Measurements from ENCODE around the gene CENPP.

Gene CENPP

DNA sequence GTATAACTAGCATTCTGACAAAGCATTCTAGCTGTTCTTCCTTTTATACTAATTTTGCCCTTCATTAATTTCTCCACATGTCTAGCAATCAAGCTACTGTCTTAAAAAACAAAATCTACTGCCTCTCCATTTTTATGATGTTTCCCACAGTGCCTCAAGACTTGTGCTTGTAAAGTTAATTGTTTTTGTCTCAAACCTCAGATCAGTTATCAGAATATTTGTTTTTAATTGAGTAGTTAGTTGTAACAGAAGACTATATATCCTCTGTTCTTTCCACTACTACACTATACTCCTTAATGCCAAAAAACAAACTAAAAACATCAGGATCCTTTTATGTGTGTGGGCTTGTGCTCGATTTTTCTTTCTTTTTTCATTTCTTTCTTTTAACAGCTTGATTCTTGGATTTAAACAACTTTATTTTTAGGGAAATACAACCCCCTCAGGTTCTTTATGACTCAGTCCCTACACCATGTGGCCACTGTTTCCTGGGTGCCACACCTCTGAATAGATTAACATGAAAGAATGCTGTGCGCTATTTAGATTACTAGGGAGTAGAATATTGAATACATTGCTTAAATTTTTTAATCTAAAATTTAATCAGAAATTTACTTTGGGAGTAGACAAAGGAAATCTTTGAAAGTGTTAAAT, 155.4 kb downstream of the CENPP start:
- DNase-seq (ENCODE audit: low spot score) = no peak

DNA sequence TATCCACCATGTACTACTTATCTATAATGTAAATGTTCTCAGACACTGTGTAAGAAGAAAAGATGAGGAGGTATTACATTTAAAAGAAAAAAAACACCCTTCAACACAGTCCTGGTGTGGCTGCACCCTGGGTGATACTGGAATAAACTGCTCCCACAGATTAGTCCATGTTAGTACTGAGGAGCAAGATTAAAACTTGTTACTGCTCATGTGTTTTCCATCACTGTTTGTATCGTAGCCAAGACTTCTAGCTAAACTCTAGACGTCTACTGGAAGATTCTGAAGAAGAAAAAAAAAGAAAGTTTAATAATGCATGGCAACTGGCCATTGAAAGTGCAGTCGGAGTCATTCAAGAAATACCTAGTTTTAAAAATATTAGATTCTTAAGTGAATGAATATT, 156.6 kb downstream of the CENPP start, which contains the start of gene ASPN:
TSS of gene ASPN (minus strand) at position 178 of the 400 bp plus-strand sequence.
- no peak for DNase-seq (ENCODE audit: low spot score)

DNA sequence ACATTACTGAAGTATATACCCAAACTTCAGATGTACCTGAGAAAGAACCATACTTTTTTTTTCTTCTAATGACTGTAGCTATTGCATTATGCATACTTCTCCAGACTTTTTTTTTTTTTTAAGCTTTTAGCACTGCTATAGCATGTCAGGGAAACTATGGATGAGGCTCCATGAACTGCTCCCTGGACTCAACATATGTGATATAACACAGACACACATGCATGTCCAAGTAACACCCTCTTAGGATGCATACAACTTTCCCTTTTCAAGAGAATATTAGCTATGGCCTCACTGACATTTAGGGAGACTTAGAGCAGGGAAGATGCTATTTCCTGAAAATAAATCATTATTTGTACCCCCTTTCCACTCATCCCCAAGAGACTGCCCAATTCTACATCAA, 157.1 kb downstream of the CENPP start:
- DNase-seq (ENCODE audit: low spot score) = no peak

DNA sequence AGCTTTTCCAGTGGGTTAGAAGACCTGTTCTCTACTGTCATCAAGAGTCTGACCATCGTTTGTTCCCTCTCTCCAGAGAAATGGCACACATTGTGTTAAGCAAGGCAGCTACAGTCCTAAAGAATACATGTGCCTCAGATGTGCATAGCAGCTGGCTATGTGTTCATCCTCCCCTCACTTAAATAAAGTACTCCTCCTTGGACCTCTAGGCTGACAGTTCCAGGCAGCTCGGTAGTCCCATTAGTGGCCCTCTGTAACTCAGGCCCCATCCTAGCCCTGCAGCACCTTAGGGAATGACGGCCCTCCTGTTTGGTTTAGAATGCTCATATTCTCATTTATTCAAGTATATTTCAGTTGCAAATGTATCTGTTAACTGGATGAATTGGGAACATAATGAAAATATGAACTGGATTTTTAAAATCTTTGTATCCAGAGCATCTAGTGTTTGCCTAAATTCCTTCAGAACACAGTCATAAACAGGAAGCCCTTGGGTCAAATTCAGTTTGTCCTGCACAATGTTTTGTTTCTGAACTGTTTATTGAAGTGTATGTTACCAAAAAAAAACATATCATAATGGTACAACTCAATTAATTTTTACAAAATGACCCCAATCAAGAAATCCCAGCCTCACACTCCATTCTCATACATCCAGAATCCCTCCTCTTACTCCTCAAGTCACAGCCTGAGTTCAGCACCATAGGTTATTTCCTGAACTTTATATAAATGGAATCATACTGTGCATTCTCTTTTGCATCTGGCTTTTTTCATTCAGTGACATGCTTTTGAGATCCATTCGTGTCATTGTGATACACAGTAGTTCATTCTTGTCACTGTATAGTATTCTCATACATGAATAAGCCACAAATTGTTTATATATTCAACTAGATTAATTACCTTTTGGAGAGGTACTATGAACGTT, 158.1 kb downstream of the CENPP start:
- DNase-seq (ENCODE audit: low spot score) = peak; percentile 28

DNA sequence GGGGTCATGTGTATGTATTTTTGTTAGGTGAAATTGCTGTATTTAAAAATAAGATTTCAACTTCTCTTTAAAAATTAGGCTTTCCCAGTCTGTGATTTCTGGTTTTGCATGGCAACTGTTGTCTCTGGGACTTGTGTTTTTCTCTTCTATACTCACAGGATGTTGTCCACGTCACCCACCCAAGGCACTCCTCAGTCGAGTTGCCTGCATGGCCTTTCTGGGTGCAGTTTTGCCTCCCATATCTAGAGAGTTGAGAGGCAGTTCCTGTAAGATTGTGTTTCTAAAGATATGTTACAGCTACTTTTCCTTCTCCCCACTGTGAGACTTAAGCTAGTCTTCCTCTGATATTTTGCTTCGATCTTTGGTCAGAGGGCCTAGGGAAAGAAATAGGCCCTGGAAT, 158.8 kb downstream of the CENPP start:
- DNase-seq (ENCODE audit: low spot score) = no peak

DNA sequence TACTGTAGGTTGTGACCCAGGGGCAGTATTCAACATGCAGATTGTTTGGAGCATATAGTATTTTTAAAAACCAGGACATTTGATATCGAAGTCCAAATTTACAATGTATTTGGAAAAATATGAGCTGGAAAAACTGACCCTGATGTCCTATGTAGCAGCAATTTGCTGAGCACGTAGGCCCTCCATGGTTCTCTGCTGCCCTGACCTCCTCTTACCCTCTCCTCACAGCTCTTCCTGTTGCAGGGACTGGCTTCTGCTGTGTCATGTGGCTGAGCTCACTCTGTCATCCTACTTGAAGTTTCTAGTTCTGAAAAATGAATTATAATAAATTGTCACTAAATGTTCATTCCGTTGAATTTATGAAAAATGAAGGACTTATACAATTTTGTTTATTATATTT, 160.6 kb downstream of the CENPP start:
- no peak for DNase-seq (ENCODE audit: low spot score)

DNA sequence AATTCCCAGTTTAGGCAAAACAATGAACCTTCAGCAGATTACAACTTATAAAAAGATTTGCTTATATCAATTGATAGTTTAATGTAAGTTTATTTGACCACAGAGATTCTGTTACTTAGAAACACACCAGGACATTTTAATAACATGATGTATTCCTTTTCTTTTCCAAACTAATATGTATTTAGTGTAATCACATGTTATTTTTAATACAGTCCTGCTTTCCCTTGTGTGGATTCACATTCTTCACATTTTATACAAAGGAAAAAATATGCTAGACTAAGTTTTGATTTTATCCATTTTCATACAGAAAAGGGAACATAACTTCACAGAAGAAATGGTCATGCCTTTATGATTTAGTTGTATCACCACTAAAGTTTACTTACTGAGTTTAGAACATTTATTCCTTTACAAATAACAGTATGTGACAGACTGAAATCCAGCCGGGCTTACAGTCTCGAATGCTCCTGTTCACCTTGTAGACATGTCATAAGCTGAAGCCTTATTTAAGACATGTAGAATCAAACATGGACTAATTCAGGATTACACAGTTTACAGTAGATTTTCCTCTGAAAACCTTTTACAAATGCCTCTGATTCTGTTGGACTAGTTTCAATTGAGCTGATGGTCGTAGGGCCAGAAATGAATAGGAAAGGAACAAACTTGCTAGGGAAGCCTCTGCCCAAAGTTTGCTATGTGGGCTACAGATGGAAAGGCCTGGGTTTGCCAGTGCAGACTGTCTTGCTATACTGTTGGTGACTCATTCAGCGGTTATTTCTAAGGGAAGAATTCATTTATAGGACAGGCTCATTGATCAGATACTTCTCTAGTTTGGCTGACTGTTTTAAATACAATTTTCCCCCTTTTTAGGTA, 163.2 kb downstream of the CENPP start:
- no peak for DNase-seq (ENCODE audit: low spot score)

DNA sequence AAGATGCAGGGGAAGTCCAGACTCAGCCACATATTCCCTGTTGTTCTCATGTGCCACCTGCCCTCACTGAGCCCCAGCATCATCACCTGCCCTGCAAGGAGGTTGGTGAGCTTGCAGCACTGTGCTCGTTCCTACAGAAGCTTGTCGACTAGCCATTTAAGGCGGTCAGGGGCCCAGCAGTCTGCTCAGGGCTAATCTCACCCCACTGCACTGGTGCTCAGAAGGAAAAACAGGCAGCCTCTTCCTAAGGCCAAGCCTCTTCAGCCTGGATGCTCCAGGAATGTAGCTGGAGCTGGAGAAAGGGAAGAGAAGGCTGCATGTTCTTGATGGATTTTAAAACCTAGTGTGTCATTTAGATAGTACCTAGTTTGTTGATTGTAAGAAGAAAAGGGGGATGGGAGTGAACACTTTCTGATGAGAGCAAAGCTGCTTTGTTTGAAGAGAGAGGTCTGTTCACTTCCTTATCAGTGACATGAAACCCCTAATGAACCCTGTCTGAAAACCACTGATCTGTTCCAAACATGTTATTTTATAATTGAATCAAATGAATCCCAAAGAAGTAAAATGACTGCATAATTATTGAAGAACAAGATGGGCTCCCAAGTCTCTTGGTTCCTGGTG, 167.1 kb downstream of the CENPP start:
- DNase-seq (ENCODE audit: low spot score) = no peak

DNA sequence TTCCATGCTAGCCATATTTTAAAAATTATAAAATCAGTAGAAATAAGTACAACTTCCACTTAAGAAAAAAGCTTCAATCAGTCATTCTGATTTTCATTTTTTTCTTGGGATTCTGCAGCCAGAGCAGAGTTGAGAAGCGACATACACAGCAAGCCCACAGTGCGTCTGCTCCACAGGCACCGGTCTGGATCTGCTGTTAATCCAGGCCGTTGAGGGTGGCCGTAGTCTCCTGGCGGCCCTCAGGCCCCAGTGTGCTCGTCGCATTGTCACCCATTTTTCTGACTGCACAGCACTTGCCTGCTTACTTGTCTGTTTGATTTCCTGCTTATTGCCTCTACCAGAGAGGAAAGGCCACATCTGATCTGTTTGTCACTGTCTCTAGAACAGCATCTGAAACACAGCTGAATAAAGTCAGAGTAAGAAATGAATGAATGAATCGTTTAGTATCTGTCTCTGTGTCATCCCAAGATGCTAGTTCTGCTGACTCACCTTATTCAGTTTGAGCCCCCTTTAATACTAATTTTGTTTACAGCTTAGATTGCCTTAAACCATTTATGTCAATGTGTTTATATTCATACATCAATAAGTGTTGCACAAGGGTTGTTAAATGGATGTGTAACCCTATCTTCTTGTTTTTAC, 168.1 kb downstream of the CENPP start:
- DNase-seq (ENCODE audit: low spot score) = no peak

DNA sequence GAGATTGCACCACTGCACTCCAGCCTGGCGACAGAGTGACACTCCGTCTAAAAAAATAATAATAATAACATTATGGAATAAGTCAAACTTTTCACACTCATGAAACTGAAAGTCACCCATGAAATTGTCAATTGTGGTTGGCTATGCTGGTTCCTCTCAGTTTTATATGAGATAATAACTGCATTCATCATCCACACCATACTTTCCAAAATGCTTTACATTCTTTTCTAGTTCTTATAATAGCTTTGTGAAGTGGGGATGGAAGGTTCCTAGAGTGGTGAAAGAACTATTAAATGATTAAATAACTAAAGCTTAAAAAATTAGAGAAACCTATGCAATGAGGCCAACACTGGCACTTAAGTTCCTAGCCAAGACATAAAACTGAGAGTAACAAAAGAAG, 169.1 kb downstream of the CENPP start:
- no peak for DNase-seq (ENCODE audit: low spot score)

DNA sequence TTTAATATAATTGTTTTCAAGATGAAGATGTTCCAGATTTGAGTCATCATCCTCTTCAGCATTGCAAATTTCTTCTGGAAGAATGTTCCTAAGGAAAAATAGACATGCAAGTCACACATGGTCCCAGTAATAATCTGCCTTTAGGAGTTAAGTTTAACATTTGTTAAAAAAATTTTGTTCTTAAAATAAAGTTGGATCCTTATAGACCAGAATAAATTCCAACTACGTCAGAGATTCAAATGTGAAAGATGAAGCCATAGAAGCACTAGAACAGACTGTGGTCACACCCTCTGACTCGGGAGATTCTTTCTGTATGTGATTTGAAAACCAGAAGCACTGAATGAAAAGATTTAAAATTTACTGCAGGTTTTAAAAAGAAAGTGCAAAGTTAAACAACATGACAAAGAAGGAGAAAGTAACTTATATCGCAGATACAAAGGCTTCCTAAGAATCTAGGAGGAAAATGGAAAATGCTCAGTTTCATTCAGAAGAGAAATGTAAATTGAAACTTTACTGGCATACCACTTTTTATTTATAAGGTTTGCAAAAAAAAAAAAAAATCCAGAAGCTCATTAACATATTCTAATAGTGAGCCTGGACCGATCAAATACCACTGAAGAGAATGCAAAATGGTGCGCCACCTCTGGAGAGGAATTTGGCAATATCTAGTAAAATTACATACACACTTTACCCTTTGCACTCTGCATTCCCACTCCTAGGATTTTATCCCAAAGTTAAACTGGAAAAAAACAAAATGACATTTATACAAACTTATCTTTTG, 170.8 kb downstream of the CENPP start:
- DNase-seq (ENCODE audit: low spot score) = no peak

DNA sequence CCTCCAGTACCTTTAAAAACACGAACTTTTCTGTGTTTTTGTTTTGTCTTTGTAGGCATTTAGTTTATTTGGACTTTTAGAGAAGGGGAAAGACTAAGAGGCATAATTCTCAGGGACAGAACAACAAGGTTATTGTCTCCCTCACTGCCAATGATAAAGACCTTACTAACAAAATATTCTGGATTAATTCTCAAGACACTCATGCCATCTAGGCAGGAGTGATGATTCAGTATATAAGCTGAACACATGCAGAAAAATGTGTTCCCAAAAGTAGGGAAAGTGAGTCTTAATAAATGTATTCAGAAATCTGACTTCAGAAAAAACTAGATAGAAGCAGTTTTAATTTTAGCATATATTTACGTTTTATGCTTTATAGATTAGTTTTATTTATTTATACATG, 173.9 kb downstream of the CENPP start:
- DNase-seq (ENCODE audit: low spot score) = no peak

DNA sequence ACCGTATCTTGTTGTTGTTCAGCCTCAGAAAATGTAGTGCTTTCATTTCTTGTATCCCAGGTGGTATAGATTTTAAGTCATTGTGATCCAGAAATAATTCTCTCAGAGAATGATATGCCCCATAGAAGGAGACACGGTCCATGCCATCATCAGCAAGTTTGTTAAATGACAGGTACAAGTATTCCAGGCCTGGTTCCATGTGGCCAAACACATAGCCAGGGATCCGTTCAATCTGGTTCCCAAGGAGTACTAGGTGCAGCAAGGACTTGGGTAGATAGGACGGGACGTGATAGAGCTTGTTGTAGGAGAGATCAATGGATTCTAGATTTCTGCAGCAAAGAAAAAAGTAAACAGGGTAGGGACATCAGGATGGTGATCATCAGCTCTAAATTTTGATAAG, 175.0 kb downstream of the CENPP start:
- no peak for DNase-seq (ENCODE audit: low spot score)

DNA sequence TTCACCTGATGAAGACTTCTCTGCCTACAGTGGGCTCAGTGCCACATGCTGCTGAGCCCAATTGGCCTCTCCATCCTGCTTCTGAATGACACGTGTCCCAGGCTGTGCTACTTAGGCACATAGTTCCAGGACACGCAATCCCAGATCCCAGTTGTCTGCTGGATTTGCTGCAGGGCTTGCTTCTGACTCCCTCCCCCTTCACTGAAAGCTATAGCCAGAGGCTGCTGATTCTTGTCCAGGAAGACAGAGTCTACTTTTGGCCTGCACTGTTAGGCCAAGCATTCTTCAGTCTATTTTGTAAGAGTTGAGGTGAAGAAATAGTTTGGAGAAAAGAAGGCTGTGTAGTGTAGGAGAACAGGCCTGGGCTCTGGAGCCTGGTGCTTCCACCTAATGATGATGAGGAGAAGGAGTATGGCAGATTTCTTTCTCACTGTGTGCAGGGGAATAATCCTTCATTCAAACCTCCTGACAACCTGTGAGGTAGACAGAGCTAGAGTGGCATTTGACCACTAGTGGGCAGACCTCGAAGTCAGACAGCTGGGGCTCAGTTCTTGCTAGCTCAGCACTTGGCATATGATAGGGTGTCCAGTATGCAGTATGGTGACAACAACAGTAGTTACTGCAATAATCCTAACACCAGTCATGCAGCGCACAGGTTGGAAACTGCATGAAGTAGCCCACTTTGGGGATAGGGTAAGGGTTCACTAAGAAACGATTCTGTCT, 176.1 kb downstream of the CENPP start:
- DNase-seq (ENCODE audit: low spot score) = no peak

DNA sequence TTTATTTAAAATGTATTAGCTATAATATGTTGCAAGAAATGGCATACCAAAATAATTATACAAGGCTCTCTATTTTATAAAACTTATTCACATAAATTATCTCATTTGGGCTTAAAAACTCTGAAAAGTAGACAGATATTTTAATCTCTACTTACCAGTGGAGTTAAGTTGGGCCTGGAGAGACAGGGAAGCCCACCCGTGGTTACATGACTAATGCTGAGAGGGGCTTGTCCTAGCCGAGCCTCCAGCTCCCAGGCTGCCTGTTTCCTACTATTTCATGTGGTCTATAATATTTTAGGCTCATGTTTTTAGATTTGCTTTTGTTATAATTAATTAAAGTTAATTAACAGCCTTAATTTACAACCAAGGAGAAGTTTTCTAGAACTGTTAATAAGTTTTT, 177.4 kb downstream of the CENPP start:
- DNase-seq (ENCODE audit: low spot score) = no peak

DNA sequence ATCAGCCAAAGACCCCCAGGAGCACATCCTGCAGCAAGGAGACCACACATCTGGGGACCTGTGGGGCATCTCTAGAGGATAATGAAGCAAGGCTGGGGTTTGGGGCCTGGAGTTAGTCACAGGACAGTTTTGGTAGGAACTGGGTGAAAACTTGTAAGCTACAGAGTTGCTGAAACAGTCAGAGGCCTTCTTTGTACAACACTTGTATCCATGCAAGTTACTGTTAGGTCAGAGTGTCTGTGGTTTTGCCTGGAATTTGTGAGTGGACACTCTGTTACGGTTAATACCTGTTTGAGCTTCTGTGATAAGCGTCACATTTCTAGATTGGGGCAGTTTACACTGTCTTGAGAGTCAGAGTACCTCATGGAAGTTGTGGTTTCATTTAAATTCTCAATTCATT, 179.1 kb downstream of the CENPP start:
- no peak for DNase-seq (ENCODE audit: low spot score)

DNA sequence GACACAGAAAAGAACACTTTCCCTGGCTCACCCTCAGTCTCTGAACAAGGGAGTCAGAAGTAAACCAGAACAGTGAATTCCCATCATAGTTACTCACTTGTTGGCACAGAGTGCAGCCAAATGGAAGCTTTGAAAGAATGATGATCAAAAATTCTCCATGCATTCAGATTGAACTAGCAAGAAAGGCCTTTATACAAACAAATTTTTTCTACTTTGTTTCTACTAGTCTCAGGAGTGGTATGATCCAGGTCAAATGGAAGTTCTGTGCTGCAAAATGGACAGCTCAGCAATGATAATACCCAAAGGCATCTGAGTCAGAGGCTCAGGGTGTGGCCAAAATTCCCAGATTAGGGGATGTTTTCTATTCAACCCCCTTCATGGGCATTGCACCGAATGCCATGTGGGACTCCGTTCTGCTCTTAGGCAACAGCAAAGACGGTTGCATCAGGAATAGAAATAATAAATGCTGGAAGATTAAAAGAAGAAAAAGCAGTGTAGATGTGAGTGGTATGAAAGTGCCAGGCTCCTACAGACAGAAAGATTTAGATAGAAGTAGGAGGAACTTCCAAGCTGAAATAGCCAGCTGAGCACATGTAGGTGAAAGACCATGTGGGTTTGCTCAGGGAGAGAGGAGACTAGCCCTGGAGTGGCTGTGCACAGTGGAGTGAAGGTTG, 180.6 kb downstream of the CENPP start:
- DNase-seq (ENCODE audit: low spot score) = no peak

DNA sequence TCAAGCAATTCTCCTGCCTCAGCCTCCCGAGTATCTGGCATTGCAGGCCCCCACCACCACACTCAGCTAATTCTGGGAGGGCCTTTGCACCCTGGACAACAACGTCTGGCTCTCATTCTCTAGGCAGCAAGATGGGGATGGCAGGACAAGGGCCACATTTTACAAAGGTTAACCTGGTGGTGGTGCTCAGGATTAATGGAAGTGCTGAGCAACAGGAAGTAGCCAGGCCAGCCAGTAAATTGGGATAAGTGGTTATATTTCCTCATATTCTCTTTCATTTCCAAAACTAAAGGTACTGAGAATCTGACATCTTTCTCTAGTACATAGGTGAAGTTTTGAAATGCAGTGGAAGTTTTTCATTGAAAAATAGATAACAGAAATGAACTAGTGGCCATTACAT, 181.3 kb downstream of the CENPP start:
- no peak for DNase-seq (ENCODE audit: low spot score)

DNA sequence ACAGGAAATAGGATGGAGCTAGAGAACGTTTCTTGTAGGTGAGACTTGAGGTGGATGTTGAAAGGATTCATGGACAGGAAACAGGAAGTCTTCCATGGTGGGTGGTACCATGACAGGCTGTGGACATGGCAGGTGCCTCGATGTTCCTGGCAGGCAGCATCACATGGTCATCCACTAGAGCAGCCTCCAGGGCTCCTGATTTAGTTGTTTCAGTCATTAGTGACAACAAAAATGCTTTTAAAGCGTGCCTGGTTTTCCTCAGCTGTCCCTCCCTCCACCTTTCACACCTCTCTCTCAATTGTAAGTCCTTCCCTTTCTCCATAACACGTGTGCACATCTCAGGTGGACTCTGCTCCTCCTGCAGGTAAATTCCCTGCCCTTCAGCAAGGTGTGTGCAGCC, 181.7 kb downstream of the CENPP start:
- no peak for DNase-seq (ENCODE audit: low spot score)

All from kidney capillary endothelial cell (primary cell).